ENCODE results near the gene ORAI3. TPM values are rescaled to one million over a fixed set of nuclear protein-coding genes. Genes with fewer than 3 reads are reported as not detected.
"Not testable (repeated sequence)": the region's sequence is repeated elsewhere in the genome, so short reads cannot be mapped to it uniquely, and the experiment has no call there.

The ORAI3 gene
- total RNA-seq, 1 donor from 2014 or later, result 25.7 TPM

GRCh38 chr16:30922960-30923535, 25.8 kb upstream of the ORAI3 start:
- intact Hi-C loops (cut with micrococcal nuclease), result loop anchor here (1.0 to 5.0 kb wide), 18 partner anchors 21 to 552 kb away; partner anchors contain the start of genes ARMC5, CFAP119, FBRS and ORAI3

- intact Hi-C loops (cut with micrococcal nuclease), result loop anchor here (1.0 to 5.0 kb wide), 7 partner anchors 25 to 553 kb away; partner anchors contain the start of genes FBRS, ORAI3, PHKG2 and TBC1D10B
These were observed 25.3 kb upstream of the ORAI3 start, which contains the start of gene FBXL19 for GRCh38 chr16:30923554-30924075. Gene FBXL19 (plus strand): TSS chr16:30923572. CDS start chr16:30925755, 2,183 bp downstream.

GRCh38 chr16:30924076-30924912, 24.6 kb upstream of the ORAI3 start:
- intact Hi-C loops (cut with micrococcal nuclease), result loop anchor here (5.0 kb wide), 2 partner anchors 147 to 352 kb away; partner anchors contain the start of gene ZNF688

- intact Hi-C loops (cut with micrococcal nuclease), result loop anchor here (5.0 kb wide), 2 partner anchors 148 to 353 kb away; partner anchors contain the start of gene ZNF688
These were observed 23.8 kb upstream of the ORAI3 start for GRCh38 chr16:30924913-30925631.

- intact Hi-C loops (cut with micrococcal nuclease), result no loop called here
These were observed 23.3 kb upstream of the ORAI3 start for GRCh38 chr16:30925632-30925987.

- intact Hi-C loops (cut with micrococcal nuclease), result no loop called here
These were observed 22.7 kb upstream of the ORAI3 start for GRCh38 chr16:30925995-30926811.

GRCh38 chr16:30926937-30927788, 21.7 kb upstream of the ORAI3 start:
- intact Hi-C loops (cut with micrococcal nuclease), result no loop called here

GRCh38 chr16:30927789-30928378, 21.0 kb upstream of the ORAI3 start:
- intact Hi-C loops (cut with micrococcal nuclease), result no loop called here

GRCh38 chr16:30928390-30928789, 20.5 kb upstream of the ORAI3 start:
- intact Hi-C loops (cut with micrococcal nuclease), result no loop called here

- intact Hi-C loops (cut with micrococcal nuclease), result no loop called here
These were observed 19.7 kb upstream of the ORAI3 start for GRCh38 chr16:30929167-30929566.

- intact Hi-C loops (cut with micrococcal nuclease), result no loop called here
These were observed 18.7 kb upstream of the ORAI3 start for GRCh38 chr16:30930160-30930571.

GRCh38 chr16:30931068-30931650, 17.7 kb upstream of the ORAI3 start:
- intact Hi-C loops (cut with micrococcal nuclease), result no loop called here

GRCh38 chr16:30934827-30935557, 13.9 kb upstream of the ORAI3 start:
- intact Hi-C loops (cut with micrococcal nuclease), result no loop called here

GRCh38 chr16:30937692-30938091, 11.2 kb upstream of the ORAI3 start:
- intact Hi-C loops (cut with micrococcal nuclease), result no loop called here

- intact Hi-C loops (cut with micrococcal nuclease), result not testable (repeated sequence)
These were observed 9.3 kb upstream of the ORAI3 start for GRCh38 chr16:30939571-30939970.

- intact Hi-C loops (cut with micrococcal nuclease), result loop anchor here (2.0 to 5.0 kb wide), 2 partner anchors 50 to 97 kb away; partner anchors contain the start of gene BCL7C
These were observed 7.1 kb upstream of the ORAI3 start for GRCh38 chr16:30941600-30942425.

GRCh38 chr16:30942426-30942806, 6.5 kb upstream of the ORAI3 start:
- intact Hi-C loops (cut with micrococcal nuclease), result loop anchor here (2.0 to 5.0 kb wide), 2 partner anchors 50 to 98 kb away; partner anchors contain the start of gene BCL7C

Measured in T-helper 2 cell treated with Interferon-gamma antibody and Interleukin-4, amounts not matched to agents 100 ng/mL and 5 ng/mL, for 36 hours (primary cell).